ENCODE measurements around the gene FMNL2. TPM values are rescaled to one million over a fixed set of nuclear protein-coding genes. Genes with fewer than 3 reads are reported as not detected.

FMNL2 gene
- total RNA-seq, 1 experiment from 2014 or later, result 28.1 TPM

GRCh38 chr2:152394326-152394725 is 59.4 kb downstream of the FMNL2 start:
- intact Hi-C loops (cut with micrococcal nuclease), result no loop called here
- Histone ChIP-seq H3K79me2 (ENCODE audit: insufficient read depth, low read length) (peaks cover 25% of the 10 kb centered on the region), H3K27me3 (ENCODE audit: insufficient read depth, low read length) (no peaks in the 10 kb centered on the region), H3K4me2 (ENCODE audit: low read length) (no peak overlapping the region), H3K27ac (ENCODE audit: low read depth, low read length) (no peak overlapping the region), H3K9ac (ENCODE audit: low read length) (no peak overlapping the region), H3K4me3 (replicated peaks in 1 of 2; ENCODE audit: low read depth in 1 of 2, low read length in 2 of 2) (no peak overlapping the region), H2AFZ (ENCODE audit: low read depth, low read length, poor library complexity, severe bottlenecking) (no peak overlapping the region), H3K36me3 (ENCODE audit: control insufficient read depth in 1 of 2, insufficient read depth in 2 of 2, low read length in 2 of 2) (no peaks in the 10 kb centered on the region), H3K4me1 (ENCODE audit: control insufficient read depth in 1 of 2, insufficient read depth in 2 of 2, low read length in 2 of 2) (peaks cover 0 to 6% of the 10 kb centered on the region in 2 experiments; a peak in 1 of 4 replicates), H3K9me3 (ENCODE audit: control insufficient read depth in 1 of 2, insufficient read depth in 1 of 2, low read depth in 1 of 2, low read length in 2 of 2) (no peaks in the 10 kb centered on the region), H4K20me1 (ENCODE audit: insufficient read depth) (no peaks in the 10 kb centered on the region), H3K9me2 (ENCODE audit: insufficient read depth) (no peaks in the 10 kb centered on the region)
- DNase-seq (ENCODE audit: low read depth, low spot score) (no peak), ATAC-seq (no peak)
- BruUV-seq (replicated peaks), result no TSS peak
- RAD21 ChIA-PET (ENCODE audit: low non-redundant PET in 1 of 2, low total read pairs in 2 of 2, uncharacterized antibody in 2 of 2, unreplicated experiment in 2 of 2), result no interaction called here
- CTCF ChIA-PET, result interaction anchor here (0.7 kb wide), 1 partner anchor 19 kb away, joined by 3 read pairs; no protein-coding TSS in a partner anchor
- POLR2A ChIA-PET, result no interaction called here
- TF ChIP-seq EZH2 (IDR thresholded peaks at IDR 0.05) (no peak), CBX3 (IDR thresholded peaks at IDR 0.05; ENCODE audit: low read depth) (no peak), SIN3A (IDR thresholded peaks at IDR 0.05; ENCODE audit: low read depth) (no peak), ZFX (IDR thresholded peaks at IDR 0.05) (no peak), FOSL1 (IDR thresholded peaks at IDR 0.05; ENCODE audit: low read depth) (no peak), SP1 (IDR thresholded peaks at IDR 0.05; ENCODE audit: low read depth) (no peak), YY1 (IDR thresholded peaks at IDR 0.05; ENCODE audit: extremely low read depth, insufficient replicate concordance, low read depth, low read length) (no peak), CEBPB (IDR thresholded peaks at IDR 0.05; ENCODE audit: low read depth) (no peak), CTCF (IDR thresholded peaks at IDR 0.05 in 2 of 3, conservative IDR thresholded peaks at IDR 0.05 in 1 of 3; ENCODE audit: borderline replicate concordance in 1 of 3, insufficient read depth in 1 of 3, low read depth in 2 of 3, low read length in 2 of 3) (no peak), TCF7L2 (IDR thresholded peaks at IDR 0.05; ENCODE audit: borderline replicate concordance, extremely low read depth, insufficient read depth, insufficient read length) (no peak), JUND (IDR thresholded peaks at IDR 0.05) (no peak), ZBTB33 (IDR thresholded peaks at IDR 0.05; ENCODE audit: extremely low read depth, insufficient replicate concordance, low read length) (no peak), EGR1 (IDR thresholded peaks at IDR 0.05; ENCODE audit: low read depth) (no peak), SRF (IDR thresholded peaks at IDR 0.05; ENCODE audit: low read depth) (no peak), ZNF274 (IDR thresholded peaks at IDR 0.05; ENCODE audit: low read depth, low read length) (no peak), REST (IDR thresholded peaks at IDR 0.05; ENCODE audit: low read depth) (no peak), POLR2AphosphoS5 (IDR thresholded peaks at IDR 0.05; ENCODE audit: low read depth, low read length) (no peak), MAX (IDR thresholded peaks at IDR 0.05) (no peak), RAD21 (IDR thresholded peaks at IDR 0.05; ENCODE audit: low read depth) (no peak), POLR2A (IDR thresholded peaks at IDR 0.05; ENCODE audit: borderline replicate concordance, extremely low read depth, insufficient read depth, insufficient read length) (no peak)

Data from HCT116 (cell line).